Tibial artery (tissue), 4 donors: ENCODE results near the gene GPR107.

Experiments used
- DNase-seq, 2 donors: peaks; one replicate each; pipeline ENCODE4 v3.0.0-alpha.2; 2019
- H3K27ac ChIP-seq, 2 donors: fragments of 200-600 bp; sonication (generic) in 1 of 2; 1 replicate in 1 of 2; 2 replicates in 1 of 2; pipeline ENCODE4 v1.5.1; 2018 to 2019; ENCODE audit warnings: mild to moderate bottlenecking in 1 of 2
- H3K27me3 ChIP-seq, 2 donors: fragments of 200-600 bp; sonication (generic) in 1 of 2; one replicate each; pipeline versions ENCODE4 v1.5.1 to v1.6.0; 2016 to 2019
- H3K36me3 ChIP-seq, 3 donors: fragments of 200-600 bp; sonication (generic) in 2 of 3; one replicate each; pipeline ENCODE4 v1.5.1; 2016 to 2019; ENCODE audit warnings: mild to moderate bottlenecking in 2 of 3
- H3K4me1 ChIP-seq, 4 donors: fragments of 200-600 bp; sonication (generic) in 2 of 4; 1 replicate in 3 of 4; 2 replicates in 1 of 4; pipeline ENCODE4 v1.5.1; 2016 to 2019
- H3K4me3 ChIP-seq, 2 donors: fragments of 200-600 bp; sonication (generic) in 1 of 2; 1 replicate in 1 of 2; 2 replicates in 1 of 2; pipeline ENCODE4 v1.5.1; 2018 to 2019; ENCODE audit warnings: mild to moderate bottlenecking in 2 of 2
- H3K9me3 ChIP-seq, 3 donors: fragments of 200-600 bp; sonication (generic) in 1 of 3; one replicate each; pipeline ENCODE4 v1.5.1; 2016 to 2019
- CTCF ChIP-seq, 2 experiments: fragments of 200-600 bp in 1 of 2; fragments of 450-650 bp in 1 of 2; IDR thresholded peaks; one replicate each; pipeline ENCODE4 v1.5.1; 2017 to 2019; ENCODE audit warnings: antibody characterized with exemption in 2 of 2, mild to moderate bottlenecking in 1 of 2, moderate library complexity in 1 of 2
- intact Hi-C: fragments of 100-400 bp; cut with DNase I; formaldehyde crosslinking; loops from one replicate; pipeline ENCODE4 v1.15.0; 2023; ENCODE audit warnings: low total_unique reads

GPR107 gene

DNA sequence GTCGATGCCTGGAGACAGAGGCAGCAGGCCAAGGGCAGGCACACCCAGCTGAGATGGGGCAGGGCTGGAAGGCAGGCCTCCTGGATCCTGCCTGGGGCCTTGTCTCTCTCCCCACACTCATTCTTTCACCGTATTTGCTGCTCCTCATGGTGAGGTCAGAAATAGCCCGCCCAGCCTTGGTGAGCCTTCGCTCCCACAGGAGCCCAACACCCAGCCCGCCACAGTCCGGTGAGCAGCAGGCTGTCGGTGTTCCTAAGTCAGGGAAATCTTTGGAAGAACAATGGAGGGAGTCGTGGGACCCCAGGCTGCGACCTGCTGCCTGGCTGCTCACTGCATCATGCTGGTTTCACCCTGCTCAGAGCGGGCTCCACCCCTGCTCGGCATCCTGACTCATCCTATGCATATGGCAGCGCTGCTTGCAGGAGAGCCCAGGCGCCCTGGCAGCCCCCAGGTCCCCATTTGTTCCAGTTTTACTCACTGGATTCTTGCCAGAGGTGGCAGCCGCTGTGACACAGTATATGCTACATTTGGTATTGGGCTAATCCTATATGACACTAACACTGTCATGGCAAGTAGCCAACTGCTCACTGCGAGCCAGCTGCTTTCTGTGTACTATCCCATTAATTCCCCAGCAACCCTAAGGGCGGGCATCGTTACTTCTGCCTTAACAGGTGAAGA lies 65.3 kb downstream of the GPR107 start:
- Histone ChIP-seq H3K27me3 (no peaks in the 10 kb centered on the region), H3K9me3 (no peaks in the 10 kb centered on the region), H3K4me1 (peaks cover 0 to 21% (median 10%) of the 10 kb centered on the region in 4 donors), H3K4me3 (no peak overlapping the region), H3K27ac (peak overlapping the region; percentile 72 to 77), H3K36me3 (peaks cover 18 to 76% (median 46%) of the 10 kb centered on the region in 3 donors)
- TF ChIP-seq CTCF (IDR thresholded peaks at IDR 0.05) = no peak
- no peak for DNase-seq
- intact Hi-C loops = no loop called here

GRCh38 chr9:130119519-130120298 lies 66.0 kb downstream of the GPR107 start:
- H3K27ac ChIP-seq = peak overlapping the region in 1 of 2 donors; percentile 72
- DNase-seq = no peak
- H3K4me3 ChIP-seq = no peak overlapping the region
- peaks cover 19 to 76% (median 49%) of the 10 kb centered on the region in 3 donors for H3K36me3 ChIP-seq
- no peak for TF ChIP-seq CTCF (IDR thresholded peaks at IDR 0.05)
- H3K9me3 ChIP-seq = no peaks in the 10 kb centered on the region
- peaks cover 0 to 21% (median 10%) of the 10 kb centered on the region in 4 donors for H3K4me1 ChIP-seq
- intact Hi-C loops = no loop called here
- H3K27me3 ChIP-seq = no peaks in the 10 kb centered on the region

DNA sequence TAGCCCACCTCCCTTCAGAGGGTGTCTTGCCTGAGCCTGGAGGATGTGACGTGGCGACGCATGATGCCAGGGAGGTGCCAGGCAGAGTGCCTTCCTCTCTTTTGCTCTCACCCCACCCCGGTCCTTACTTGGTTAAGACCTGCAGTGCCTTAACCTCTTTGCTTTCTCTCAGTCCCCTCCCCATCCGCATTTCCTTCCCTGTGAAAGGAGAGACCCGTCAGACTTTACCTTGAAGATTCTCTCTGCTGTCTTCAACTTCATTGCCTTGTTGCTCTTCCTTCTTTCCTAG lies 66.5 kb downstream of the GPR107 start:
- H3K27ac ChIP-seq = no peak overlapping the region
- H3K27me3 ChIP-seq = no peaks in the 10 kb centered on the region
- peaks cover 19 to 76% (median 49%) of the 10 kb centered on the region in 3 donors for H3K36me3 ChIP-seq
- TF ChIP-seq CTCF (IDR thresholded peaks at IDR 0.05) = no peak
- H3K4me3 ChIP-seq = no peak overlapping the region
- H3K4me1 ChIP-seq = peaks cover 0 to 21% (median 10%) of the 10 kb centered on the region in 4 donors
- DNase-seq = no peak
- H3K9me3 ChIP-seq = no peaks in the 10 kb centered on the region
- intact Hi-C loops = no loop called here

DNA sequence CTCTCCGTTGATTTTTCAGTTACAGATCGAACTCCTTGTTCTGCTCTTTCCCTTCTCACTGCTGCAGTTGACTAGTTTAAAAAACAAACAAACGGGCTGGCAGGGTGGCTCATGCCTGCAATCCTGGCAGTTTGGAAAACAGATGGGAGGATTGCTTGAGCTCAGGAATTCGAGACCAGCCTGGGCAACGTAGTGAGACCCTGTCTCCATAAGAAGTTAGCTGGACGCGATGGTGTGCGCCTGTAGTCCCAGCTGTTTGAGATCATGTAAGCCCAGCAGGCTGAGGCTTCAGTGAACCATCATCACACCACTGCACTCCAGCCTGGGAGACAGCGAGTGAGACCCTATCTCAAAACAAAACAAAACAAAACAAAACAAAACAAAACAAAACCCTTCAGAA lies 67.1 kb downstream of the GPR107 start:
- intact Hi-C loops = no loop called here
- H3K27ac ChIP-seq = no peak overlapping the region
- no peak for TF ChIP-seq CTCF (IDR thresholded peaks at IDR 0.05)
- no peaks in the 10 kb centered on the region for H3K9me3 ChIP-seq
- H3K36me3 ChIP-seq = peaks cover 19 to 75% (median 46%) of the 10 kb centered on the region in 3 donors
- H3K4me3 ChIP-seq = no peak overlapping the region
- no peaks in the 10 kb centered on the region for H3K27me3 ChIP-seq
- DNase-seq = no peak
- H3K4me1 ChIP-seq = peaks cover 0 to 21% (median 10%) of the 10 kb centered on the region in 4 donors

DNA sequence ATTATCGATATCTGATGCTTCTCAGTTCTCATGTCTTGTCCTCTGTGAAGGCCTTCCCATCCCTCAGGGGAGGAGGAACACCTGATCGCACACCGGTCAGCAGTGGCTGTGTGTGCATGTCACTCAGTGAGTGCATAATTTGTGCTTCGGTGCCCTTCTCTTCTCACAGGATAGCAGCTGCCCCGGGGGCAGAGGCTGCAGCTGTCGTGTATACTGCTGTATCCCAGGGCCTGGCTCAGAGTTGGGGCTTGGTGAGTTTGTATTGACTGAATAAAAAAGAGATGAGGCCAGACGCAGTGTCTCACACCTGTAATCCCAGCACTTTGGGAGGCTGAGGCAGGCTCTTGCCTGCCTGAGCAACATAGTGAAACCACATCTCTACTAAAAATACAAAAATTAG lies 68.8 kb downstream of the GPR107 start:
- Histone ChIP-seq H3K4me1 (peaks cover 0 to 19% (median 9%) of the 10 kb centered on the region in 4 donors), H3K27me3 (no peaks in the 10 kb centered on the region), H3K36me3 (peaks cover 19 to 81% (median 47%) of the 10 kb centered on the region in 3 donors), H3K27ac (no peak overlapping the region), H3K9me3 (no peaks in the 10 kb centered on the region), H3K4me3 (no peak overlapping the region)
- no peak for DNase-seq
- intact Hi-C loops = no loop called here
- TF ChIP-seq CTCF (IDR thresholded peaks at IDR 0.05) = no peak
